Right forelimb (tissue), 1 donor: Measurements from ENCODE around the gene IL34.
"Not testable (repeated sequence)": the region's sequence is repeated elsewhere in the genome, so short reads cannot be mapped to it uniquely, and the experiment has no call there.

Source experiments
- DNase-seq: peaks from one replicate; pipeline ENCODE4 v3.0.0-alpha.2; 2018

IL34 gene

GRCh38 chr16:70646260-70647241 lies at the start of gene IL34:
Gene IL34, plus strand, starts transcription at chr16:70646559. Its CDS starts 389 bp downstream, at chr16:70646948.
- no peak for DNase-seq

GRCh38 chr16:70597135-70597835 lies 49.1 kb upstream of the IL34 start:
- DNase-seq = no peak

GRCh38 chr16:70598937-70599503 lies 47.3 kb upstream of the IL34 start:
- no peak for DNase-seq

- no peak for DNase-seq
Observed at GRCh38 chr16:70600730-70601129, 45.6 kb upstream of the IL34 start.

- peak; percentile 18 for DNase-seq
Observed at GRCh38 chr16:70601576-70602575, 44.5 kb upstream of the IL34 start.

GRCh38 chr16:70602831-70603230 lies 43.5 kb upstream of the IL34 start:
- peak; percentile 10 for DNase-seq

- DNase-seq = peak; percentile 20
Observed at GRCh38 chr16:70604407-70605282, 41.7 kb upstream of the IL34 start.

GRCh38 chr16:70605283-70605657 lies 41.1 kb upstream of the IL34 start:
- no peak for DNase-seq

GRCh38 chr16:70608521-70608920 lies 37.8 kb upstream of the IL34 start:
- no peak for DNase-seq

GRCh38 chr16:70610273-70611223 lies 35.8 kb upstream of the IL34 start:
- DNase-seq = no peak

GRCh38 chr16:70611224-70611598 lies 35.1 kb upstream of the IL34 start:
- DNase-seq = no peak

- DNase-seq = no peak
Observed at GRCh38 chr16:70611785-70612303, 34.5 kb upstream of the IL34 start.

GRCh38 chr16:70612931-70613330 lies 33.4 kb upstream of the IL34 start:
- no peak for DNase-seq

GRCh38 chr16:70614208-70614951 lies 32.0 kb upstream of the IL34 start:
- DNase-seq = no peak

GRCh38 chr16:70615945-70616344 lies 30.4 kb upstream of the IL34 start:
- no peak for DNase-seq

- not testable (repeated sequence) for DNase-seq
Observed at GRCh38 chr16:70621864-70622263, 24.5 kb upstream of the IL34 start.

- DNase-seq = no peak
Observed at GRCh38 chr16:70627696-70628095, 18.7 kb upstream of the IL34 start.

- no peak for DNase-seq
Observed at GRCh38 chr16:70630960-70631745, 15.2 kb upstream of the IL34 start.
